ENCODE data around the gene DHRS3.

GRCh38 chr1:12649971-12650421 is 32.0 kb upstream of the DHRS3 start:
- TF ChIP-seq ZBTB20 (CRISPR knock-in tag; IDR thresholded peaks at IDR 0.05; ENCODE audit: borderline replicate concordance, low read depth), result no peak
- TF ChIP-seq RAD21 (CRISPR knock-in tag; IDR thresholded peaks at IDR 0.05), result no peak
- TF ChIP-seq PHB2 (IDR thresholded peaks at IDR 0.05; ENCODE audit: partially characterized antibody), result no peak
- TF ChIP-seq TP53 (CRISPR knock-in tag; conservative IDR thresholded peaks at IDR 0.05), result no peak
- TF ChIP-seq EZH2 (conservative IDR thresholded peaks at IDR 0.05; ENCODE audit: low read depth, low read length), result no peak
- TF ChIP-seq AGO1 (IDR thresholded peaks at IDR 0.05; ENCODE audit: low read depth, low read length, poor library complexity, severe bottlenecking), result no peak
- TF ChIP-seq, protein P1, sequence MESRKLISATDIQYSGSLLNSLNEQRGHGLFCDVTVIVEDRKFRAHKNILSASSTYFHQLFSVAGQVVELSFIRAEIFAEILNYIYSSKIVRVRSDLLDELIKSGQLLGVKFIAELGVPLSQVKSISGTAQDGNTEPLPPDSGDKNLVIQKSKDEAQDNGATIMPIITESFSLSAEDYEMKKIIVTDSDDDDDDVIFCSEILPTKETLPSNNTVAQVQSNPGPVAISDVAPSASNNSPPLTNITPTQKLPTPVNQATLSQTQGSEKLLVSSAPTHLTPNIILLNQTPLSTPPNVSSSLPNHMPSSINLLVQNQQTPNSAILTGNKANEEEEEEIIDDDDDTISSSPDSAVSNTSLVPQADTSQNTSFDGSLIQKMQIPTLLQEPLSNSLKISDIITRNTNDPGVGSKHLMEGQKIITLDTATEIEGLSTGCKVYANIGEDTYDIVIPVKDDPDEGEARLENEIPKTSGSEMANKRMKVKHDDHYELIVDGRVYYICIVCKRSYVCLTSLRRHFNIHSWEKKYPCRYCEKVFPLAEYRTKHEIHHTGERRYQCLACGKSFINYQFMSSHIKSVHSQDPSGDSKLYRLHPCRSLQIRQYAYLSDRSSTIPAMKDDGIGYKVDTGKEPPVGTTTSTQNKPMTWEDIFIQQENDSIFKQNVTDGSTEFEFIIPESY (CRISPR knock-in tag; IDR thresholded peaks at IDR 0.05), result no peak
- no peak for TF ChIP-seq NFKBIZ (CRISPR knock-in tag; IDR thresholded peaks at IDR 0.05)
- no peak for TF ChIP-seq BRD4 (CRISPR knock-in tag; IDR thresholded peaks at IDR 0.05)
- TF ChIP-seq BRF2 (CRISPR knock-in tag; IDR thresholded peaks at IDR 0.05), result no peak
